H1 (cell line): ENCODE measurements around the gene IL4. TPM values are rescaled to one million over a fixed set of nuclear protein-coding genes. Genes with fewer than 3 reads are reported as not detected.

ENCODE experiments used
- CTCF ChIA-PET: fragments of 300-600 bp; sonication (Branson Sonifier 250); formaldehyde crosslinking; loops from one replicate; lab custom pipeline; 2021; ENCODE audit not compliant: partially characterized antibody; lab: Charles Lee
- POLR2A ChIA-PET: fragments of 300-600 bp; sonication (Branson Sonifier 250); formaldehyde crosslinking; loops from one replicate; lab custom pipeline; 2021; ENCODE audit warnings: inconsistent platforms; ENCODE audit not compliant: partially characterized antibody; lab: Charles Lee
- DNase-seq, 2 experiments: peaks; one replicate each; pipeline versions ENCODE4 v3.0.0 to v3.0.0-alpha.2; 2010 to 2022; ENCODE audit warnings: low spot score in 2 of 2, low read depth in 1 of 2, mixed read lengths in 1 of 2
- FAIRE-seq: peaks from 2 replicates; lab custom pipeline; 2011; peaks lifted over from hg19 to GRCh38; lab: Jason Lieb, UNC
- H2AFZ ChIP-seq: 2 replicates; pipeline ENCODE4 v1.8.1; 2012; ENCODE audit warnings: low read length, inconsistent platforms
- H2AK5ac ChIP-seq: 2 replicates; pipeline ENCODE4 v1.6.1; 2013; ENCODE audit warnings: low read depth, low read length
- H2BK120ac ChIP-seq: replicated peaks from 2 replicates; pipeline ENCODE3; 2013; ENCODE audit warnings: low read depth, low read length, inconsistent platforms
- H2BK12ac ChIP-seq: 2 replicates; pipeline ENCODE4 v1.6.1; 2013; ENCODE audit warnings: low read depth, low read length
- H2BK15ac ChIP-seq: 2 replicates; pipeline ENCODE4 v1.6.1; 2013; ENCODE audit warnings: low read length
- H2BK20ac ChIP-seq: 2 replicates; pipeline ENCODE4 v1.6.1; 2013; ENCODE audit warnings: low read length
- H2BK5ac ChIP-seq: 2 replicates; pipeline ENCODE4 v1.6.1; 2013; ENCODE audit warnings: low read depth, low read length
- H3K14ac ChIP-seq: 2 replicates; pipeline ENCODE4 v1.6.1; 2013; ENCODE audit warnings: inconsistent platforms; ENCODE audit not compliant: insufficient read length
- H3K18ac ChIP-seq: 2 replicates; pipeline ENCODE4 v1.6.1; 2013; ENCODE audit warnings: low read length; ENCODE audit errors: extremely low read depth
- H3K23ac ChIP-seq: 2 replicates; pipeline ENCODE4 v1.6.1; 2013; ENCODE audit warnings: inconsistent platforms; ENCODE audit not compliant: insufficient read length
- H3K23me2 ChIP-seq: 2 replicates; pipeline ENCODE4 v1.6.1; 2013; ENCODE audit warnings: low read depth, low read length
- H3K27ac ChIP-seq: 2 replicates; pipeline ENCODE4 v1.6.1; 2011; ENCODE audit warnings: low read depth, low read length, inconsistent platforms
- H3K27me3 ChIP-seq, 4 experiments: replicated peaks in 1 of 4; 1 replicate in 1 of 4; 2 replicates in 3 of 4; pipeline versions ENCODE4 v1.6.1 to v1.8.1; 2011 to 2013; ENCODE audit warnings: low read length in 3 of 4, mild to moderate bottlenecking in 3 of 4, inconsistent platforms in 2 of 4, mixed read lengths in 2 of 4, moderate library complexity in 1 of 4; ENCODE audit not compliant: control insufficient read depth in 3 of 4, insufficient read depth in 3 of 4; ENCODE audit errors: extremely low read depth in 1 of 4
- H3K36me3 ChIP-seq, 4 experiments: 2 replicates each; pipeline versions ENCODE4 v1.6.1 to v1.8.1; 2011 to 2013; ENCODE audit warnings: mild to moderate bottlenecking in 4 of 4, low read length in 3 of 4, moderate library complexity in 2 of 4, control low read depth in 1 of 4, inconsistent platforms in 1 of 4; ENCODE audit not compliant: insufficient read depth in 4 of 4, control insufficient read depth in 2 of 4
- H3K4ac ChIP-seq: replicated peaks from 2 replicates; pipeline ENCODE3; 2013; ENCODE audit warnings: low read length, low read depth, mixed read lengths, inconsistent platforms; ENCODE audit not compliant: insufficient read length
- H3K4me1 ChIP-seq, 4 experiments: replicated peaks in 1 of 4; 1 replicate in 1 of 4; 2 replicates in 3 of 4; pipeline versions ENCODE4 v1.6.1 to v1.8.1; 2011 to 2013; ENCODE audit warnings: low read length in 3 of 4, inconsistent platforms in 2 of 4, mixed read lengths in 1 of 4; ENCODE audit not compliant: insufficient read depth in 4 of 4, control insufficient read depth in 3 of 4
- H3K4me2 ChIP-seq, 2 experiments: 2 replicates each; pipeline versions ENCODE4 v1.6.1 to v1.8.1; 2011 to 2013; ENCODE audit warnings: low read depth in 2 of 2, low read length in 2 of 2, control low read depth in 1 of 2, inconsistent platforms in 1 of 2, mild to moderate bottlenecking in 1 of 2; ENCODE audit not compliant: insufficient read depth in 1 of 2
- H3K4me3 ChIP-seq, 4 experiments: fragments of 200-600, 300-600 bp in 1 of 4; sonication (generic), shearing (Covaris generic), sonication (Bioruptor Twin) in 1 of 4; 2 replicates each; pipeline versions ENCODE4 v1.5.1 to v1.8.1; 2011 to 2016; ENCODE audit warnings: low read length in 4 of 4, low read depth in 3 of 4, control low read depth in 2 of 4, inconsistent platforms in 2 of 4, mild to moderate bottlenecking in 2 of 4, mixed read lengths in 1 of 4, moderate library complexity in 1 of 4; ENCODE audit not compliant: insufficient read depth in 2 of 4; ENCODE audit errors: extremely low read depth in 1 of 4
- H3K56ac ChIP-seq: replicated peaks from 2 replicates; pipeline ENCODE3; 2013; ENCODE audit warnings: low read depth, mild to moderate bottlenecking, mixed read lengths, low read length, inconsistent platforms; ENCODE audit not compliant: insufficient read length
- H3K79me1 ChIP-seq: 2 replicates; pipeline ENCODE4 v1.6.1; 2013; ENCODE audit warnings: low read depth, low read length, control low read depth
- H3K79me2 ChIP-seq, 2 experiments: 2 replicates each; pipeline versions ENCODE4 v1.6.1 to v1.8.1; 2012 to 2013; ENCODE audit warnings: low read length in 2 of 2, mild to moderate bottlenecking in 2 of 2, inconsistent platforms in 1 of 2; ENCODE audit not compliant: insufficient read depth in 2 of 2, control insufficient read depth in 1 of 2
- H3K9ac ChIP-seq, 4 experiments: replicated peaks in 1 of 4; 1 replicate in 1 of 4; 2 replicates in 3 of 4; pipeline versions ENCODE4 v1.6.1 to v1.8.1; 2011 to 2013; ENCODE audit warnings: low read depth in 3 of 4, low read length in 3 of 4, control low read depth in 2 of 4, mild to moderate bottlenecking in 2 of 4, moderate library complexity in 2 of 4, inconsistent platforms in 1 of 4; ENCODE audit errors: extremely low read depth in 1 of 4
- H3K9me3 ChIP-seq, 2 experiments: 2 replicates each; pipeline versions ENCODE4 v1.6.1 to v1.8.1; 2012 to 2013; ENCODE audit warnings: mild to moderate bottlenecking in 2 of 2, moderate library complexity in 2 of 2, control low read depth in 1 of 2, inconsistent platforms in 1 of 2, low read depth in 1 of 2, low read length in 1 of 2, mixed read lengths in 1 of 2; ENCODE audit not compliant: insufficient read depth in 2 of 2
- H4K20me1 ChIP-seq, 2 experiments: replicated peaks in 1 of 2; 2 replicates each; pipeline versions ENCODE3 to v1.8.1; 2011 to 2013; ENCODE audit warnings: inconsistent platforms in 2 of 2, low read length in 2 of 2, mild to moderate bottlenecking in 1 of 2; ENCODE audit not compliant: insufficient read depth in 2 of 2, control insufficient read depth in 1 of 2
- H4K5ac ChIP-seq: 2 replicates; pipeline ENCODE4 v1.6.1; 2013; ENCODE audit warnings: low read length, low read depth, mixed read lengths, inconsistent platforms; ENCODE audit not compliant: insufficient read length
- H4K8ac ChIP-seq: 2 replicates; pipeline ENCODE4 v1.8.0; 2013; ENCODE audit warnings: mild to moderate bottlenecking, moderate library complexity, low read length, inconsistent platforms; ENCODE audit not compliant: insufficient read depth; ENCODE audit errors: extremely low read depth
- H4K91ac ChIP-seq: replicated peaks from 2 replicates; pipeline ENCODE3; 2013; ENCODE audit warnings: low read length, mixed read lengths, inconsistent platforms; ENCODE audit not compliant: insufficient read length
- ATF2 ChIP-seq: IDR thresholded peaks from 2 replicates; pipeline ENCODE4 v1.6.1; 2012; ENCODE audit warnings: low read length, inconsistent platforms
- CHD1 ChIP-seq: IDR thresholded peaks from 2 replicates; pipeline ENCODE4 v1.6.1; 2012; ENCODE audit warnings: low read depth, low read length, improper control_type of control experiment
- POLR2AphosphoS5 ChIP-seq: IDR thresholded peaks from 2 replicates; pipeline ENCODE4 v1.6.1; 2011; ENCODE audit warnings: low read depth, low read length
- SIX5 ChIP-seq: IDR thresholded peaks from 2 replicates; pipeline ENCODE4 v1.6.1; 2011; ENCODE audit warnings: mild to moderate bottlenecking, low read depth, low read length
- WGBS, 2 experiments: shearing (Covaris generic) in 1 of 2; methylation state at CpG; one replicate each; pipeline versions ENCODE4 v1.1.6 to v1.1.7; 2013 to 2015; ENCODE audit warnings: low lambda C conversion rate in 2 of 2, mixed read lengths in 2 of 2, inconsistent platforms in 1 of 2, low coverage in 1 of 2, missing lambda C conversion rate in 1 of 2; ENCODE audit not compliant: insufficient replicate concordance in 2 of 2, insufficient coverage in 1 of 2, insufficient read length in 1 of 2; ENCODE audit errors: extremely low coverage in 1 of 2, missing lambda C conversion rate in 1 of 2; 5-methylcytosine and 5-hydroxymethylcytosine counted together
- polyA plus RNA-seq, 7 experiments: library from polyadenylated mRNA; depleted of rRNA in 3 of 7; stranded (reverse) in 5 of 7; unstranded in 2 of 7; fragments of >200 nt in 5 of 7; fragments of 200-250 nt in 2 of 7; gene quantifications; 1 replicate in 5 of 7; 2 replicates in 1 of 7; 4 replicates in 1 of 7; pipeline versions ENCODE4 v1.2.1 to v1.2.3, GENCODE V29; 2011 to 2013; ENCODE audit warnings: missing spikeins in 2 of 7, mixed read lengths in 2 of 7
- total RNA-seq: library from RNA; stranded (reverse); fragmentation: NEBNext Ultra II Directional; extraction: Animal tissue kit (Norgen Biotek cat#: 25700); gene quantifications from 2 replicates; pipeline ENCODE4 v1.2.1, GENCODE V29; 2021

IL4 gene
- total and polyA plus RNA-seq, 2 of the 8 experiments (the other 6 are each of a cell fraction or from before 2014, with no cell fraction given), result not detected

GRCh38 chr5:132667309-132667708 lies 6.5 kb upstream of the IL4 start:
- no peak overlapping the region for H2BK120ac ChIP-seq
- no peaks in the 10 kb centered on the region for H3K79me1 ChIP-seq
- DNase-seq (no peak), FAIRE-seq (no peak)
- H3K56ac ChIP-seq, result no peak overlapping the region
- H3K27ac ChIP-seq, result no peak overlapping the region
- no peak overlapping the region for H3K14ac ChIP-seq
- no peaks in the 10 kb centered on the region for H3K23me2 ChIP-seq
- no peak overlapping the region for H2BK15ac ChIP-seq
- no peak overlapping the region for H4K8ac ChIP-seq
- no peak overlapping the region for H4K91ac ChIP-seq
- H3K9ac ChIP-seq, result no peak overlapping the region
- no peak overlapping the region for H2BK12ac ChIP-seq
- 86% methylated on average over 7 of the region's 10 CpGs; no CpG with 5 or more reads in 1 of the 2 experiments for WGBS, 2 experiments
- H3K4me3 ChIP-seq, result no peak overlapping the region
- no peak overlapping the region for H2AK5ac ChIP-seq
- no peak overlapping the region for H3K4ac ChIP-seq
- CTCF ChIA-PET, result interaction anchor here (0.9 to 2.2 kb wide), 3 partner anchors 10 to 87 kb away, joined by 3 to 8 read pairs (median 6); no protein-coding TSS in a partner anchor
- H2AFZ ChIP-seq, result no peak overlapping the region
- H4K20me1 ChIP-seq, result no peaks in the 10 kb centered on the region
- H3K4me2 ChIP-seq, result no peak overlapping the region
- H2BK20ac ChIP-seq, result no peak overlapping the region
- H3K27me3 ChIP-seq, result no peaks in the 10 kb centered on the region; a peak in 1 of 7 replicates
- POLR2A ChIA-PET, result interaction anchor here (1.3 kb wide), 1 partner anchor 8 kb away, joined by 3 read pairs; no protein-coding TSS in a partner anchor
- H4K5ac ChIP-seq, result no peak overlapping the region
- 0 out of 4 replicates have a peak, but pooled peaks cover 0 to 3% of the 10 kb centered on the region in 2 experiments for H3K9me3 ChIP-seq
- H3K23ac ChIP-seq, result no peak overlapping the region
- H3K4me1 ChIP-seq, result peaks cover 0 to 3% (median 0%) of the 10 kb centered on the region in 4 experiments; a peak in 1 of 7 replicates
- H3K79me2 ChIP-seq, result no peaks in the 10 kb centered on the region
- H3K36me3 ChIP-seq, result no peaks in the 10 kb centered on the region
- no peak overlapping the region for H3K18ac ChIP-seq
- TF ChIP-seq ATF2 (no peak), SIX5 (no peak), POLR2AphosphoS5 (no peak), CHD1 (no peak)
- no peak overlapping the region for H2BK5ac ChIP-seq
